HG03442 (cell line): ENCODE data around the gene DNAJB13.

Experiments used
- ATAC-seq: cut with Tn5 transposase; IDR thresholded peaks from one replicate; pipeline ENCODE4 v1.9.1; 2021; ENCODE audit warnings: mild to moderate bottlenecking, moderate library complexity; ENCODE audit not compliant: unreplicated experiment

The DNAJB13 gene

DNA sequence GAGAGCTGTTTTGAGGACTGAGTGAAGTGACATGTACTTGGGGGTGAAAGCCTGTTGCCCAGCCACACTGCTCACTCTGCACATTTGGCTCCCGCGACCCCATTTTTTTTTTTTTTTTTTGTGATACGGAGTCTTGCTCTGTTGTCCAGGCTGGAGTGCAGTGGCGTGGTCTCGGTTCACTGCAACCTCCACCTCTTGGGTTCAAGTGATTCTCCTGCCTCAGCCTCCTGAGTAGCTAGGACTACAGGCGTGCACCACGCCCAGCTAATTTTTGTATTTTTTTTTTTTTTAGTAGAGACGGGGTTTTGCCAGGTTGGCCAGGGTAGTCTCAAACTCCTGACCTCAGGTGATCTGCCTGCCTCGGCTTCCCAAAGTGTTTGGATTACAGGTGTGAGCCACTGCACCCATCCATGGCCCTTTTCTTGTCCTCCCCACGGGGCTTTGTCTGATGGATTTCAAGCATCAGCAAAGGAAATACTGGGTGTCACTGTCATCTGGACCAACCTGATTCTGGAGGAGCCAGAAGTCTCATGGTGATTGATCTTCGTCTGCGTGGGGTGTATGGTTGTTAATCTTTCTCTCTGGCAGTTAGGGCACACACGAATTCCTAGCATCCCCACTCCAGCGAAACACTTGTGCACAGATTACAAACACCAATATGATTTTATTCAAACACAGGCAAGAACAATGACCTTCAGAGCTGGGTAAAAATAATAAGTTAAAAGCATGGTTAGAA is 61.4 kb downstream of the DNAJB13 start:
- ATAC-seq: no peak

DNA sequence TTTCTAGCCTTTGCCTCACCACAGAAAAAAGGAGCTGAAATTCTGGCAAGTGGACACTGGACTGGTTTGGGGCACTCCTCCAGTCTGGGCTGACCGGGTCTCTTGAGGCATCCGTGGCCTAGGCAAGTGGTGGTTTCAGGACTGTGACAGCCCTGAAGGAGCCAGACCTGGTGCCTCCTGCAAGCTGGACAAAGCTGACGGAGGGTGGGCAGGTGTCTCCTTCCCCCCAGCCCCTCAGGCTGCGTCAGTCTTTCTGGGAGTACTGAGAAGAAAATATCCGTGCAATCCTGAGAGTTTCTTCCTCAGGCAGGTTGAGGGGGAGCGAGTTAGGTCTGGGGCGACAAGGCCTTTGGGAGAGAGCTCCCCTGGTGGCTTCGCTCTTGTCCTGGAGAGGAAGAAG is 62.3 kb downstream of the DNAJB13 start:
- ATAC-seq: no peak

DNA sequence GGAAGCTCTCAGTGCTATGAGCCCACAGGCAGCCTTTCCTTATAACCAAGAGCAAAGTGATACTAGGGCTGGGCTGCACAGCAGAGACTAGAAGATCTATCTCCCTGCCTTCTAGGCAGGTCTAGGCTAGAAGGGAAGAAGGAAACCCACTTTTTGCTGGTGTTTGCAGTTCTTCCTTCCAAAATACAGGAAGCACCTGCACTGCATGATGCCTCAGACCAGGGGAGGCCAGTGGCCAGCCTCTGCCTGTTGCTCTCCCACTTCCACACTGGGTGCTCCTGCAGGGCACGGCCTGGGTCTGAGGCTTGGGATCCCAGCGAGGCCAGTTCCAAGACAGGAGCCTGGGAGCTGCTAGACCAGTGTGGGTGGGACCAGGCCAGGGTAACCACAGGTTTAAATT is 64.1 kb downstream of the DNAJB13 start:
- no peak for ATAC-seq

DNA sequence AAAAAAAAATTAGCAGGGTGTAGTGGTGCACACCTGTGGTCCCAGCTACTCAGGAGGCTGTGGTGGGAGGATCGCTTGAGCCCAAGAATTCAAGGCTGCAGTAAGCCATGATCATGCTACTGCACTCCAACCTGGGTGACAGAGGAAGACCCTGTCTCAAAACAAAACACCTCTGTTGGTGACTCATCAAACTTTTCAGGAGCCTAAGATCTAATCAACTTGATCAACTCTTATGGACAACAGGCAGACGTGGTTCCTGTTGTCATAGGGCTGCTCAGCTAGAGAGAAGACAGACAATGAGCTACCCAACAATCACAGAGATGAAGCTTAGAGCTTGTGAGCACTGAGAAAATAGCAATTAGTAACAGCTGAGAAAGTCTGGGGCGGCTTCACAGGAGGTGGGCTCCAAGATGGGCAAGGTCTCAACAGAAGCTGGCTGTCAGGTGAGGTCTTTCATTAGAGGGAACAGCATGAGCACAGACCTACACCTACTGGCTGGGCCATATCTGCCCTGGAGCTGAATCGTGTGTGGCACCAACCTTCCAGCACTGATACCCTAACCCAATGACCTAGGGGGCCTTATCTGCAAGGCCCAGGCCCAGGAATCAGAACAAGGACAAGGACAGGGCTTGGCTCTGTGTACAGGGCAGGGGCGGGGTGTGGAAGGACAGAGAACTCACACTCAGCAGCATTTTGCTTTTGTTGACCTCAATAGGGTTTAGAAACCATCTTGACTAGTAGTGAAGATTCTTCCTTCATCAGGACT is 65.3 kb downstream of the DNAJB13 start:
- no peak for ATAC-seq

DNA sequence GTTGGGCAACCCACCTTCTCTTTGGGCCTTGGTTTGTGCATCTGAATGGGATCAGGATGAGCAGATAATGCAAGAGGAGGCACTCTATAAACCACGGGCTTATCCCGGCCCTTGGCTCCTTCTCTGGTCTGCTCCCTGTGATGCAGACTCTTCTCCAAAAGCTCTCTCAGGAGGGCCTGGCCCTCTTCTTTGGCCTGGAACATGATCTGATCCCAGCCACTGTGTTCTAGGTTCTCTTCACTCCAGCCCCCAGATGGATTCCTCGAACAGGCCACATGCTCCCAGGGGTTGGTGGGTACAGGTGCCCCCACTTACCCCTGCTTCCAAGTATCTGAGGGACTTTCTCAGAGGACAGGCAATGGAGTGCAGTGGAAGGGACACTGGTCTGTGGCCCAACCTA is 66.8 kb downstream of the DNAJB13 start:
- no peak for ATAC-seq

DNA sequence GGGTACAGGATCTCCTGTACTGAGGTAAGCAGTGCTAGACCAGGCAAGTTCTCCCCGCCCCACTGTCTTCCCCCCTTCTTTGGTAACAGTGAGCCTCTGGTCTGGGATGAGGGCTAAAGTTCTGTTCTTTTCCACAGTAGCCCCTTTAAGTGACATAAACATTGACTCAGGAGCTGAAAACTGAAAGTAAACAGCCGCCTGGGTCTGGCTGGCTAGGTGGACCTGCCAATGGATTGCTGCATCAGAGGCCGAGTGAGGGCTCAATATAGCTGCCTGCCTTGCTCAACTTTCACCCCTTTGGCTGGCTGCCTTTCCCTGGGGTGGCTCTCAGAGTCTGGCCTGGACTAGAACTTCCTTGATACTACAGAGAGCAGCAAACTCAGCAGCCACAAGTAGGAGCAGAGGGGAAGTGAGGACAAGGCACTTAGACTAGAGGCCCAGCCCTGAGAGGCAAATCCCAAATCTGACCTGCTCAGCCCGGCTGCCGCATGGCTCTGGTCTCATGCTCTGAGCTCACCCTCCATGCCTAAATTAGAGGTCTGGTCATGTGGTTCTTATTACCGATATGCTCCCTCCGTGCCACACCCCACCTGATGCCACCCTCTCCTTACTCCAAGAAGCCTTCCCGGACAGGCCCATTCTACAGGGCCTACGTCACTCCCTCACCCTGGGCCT is 67.6 kb downstream of the DNAJB13 start:
- no peak for ATAC-seq

DNA sequence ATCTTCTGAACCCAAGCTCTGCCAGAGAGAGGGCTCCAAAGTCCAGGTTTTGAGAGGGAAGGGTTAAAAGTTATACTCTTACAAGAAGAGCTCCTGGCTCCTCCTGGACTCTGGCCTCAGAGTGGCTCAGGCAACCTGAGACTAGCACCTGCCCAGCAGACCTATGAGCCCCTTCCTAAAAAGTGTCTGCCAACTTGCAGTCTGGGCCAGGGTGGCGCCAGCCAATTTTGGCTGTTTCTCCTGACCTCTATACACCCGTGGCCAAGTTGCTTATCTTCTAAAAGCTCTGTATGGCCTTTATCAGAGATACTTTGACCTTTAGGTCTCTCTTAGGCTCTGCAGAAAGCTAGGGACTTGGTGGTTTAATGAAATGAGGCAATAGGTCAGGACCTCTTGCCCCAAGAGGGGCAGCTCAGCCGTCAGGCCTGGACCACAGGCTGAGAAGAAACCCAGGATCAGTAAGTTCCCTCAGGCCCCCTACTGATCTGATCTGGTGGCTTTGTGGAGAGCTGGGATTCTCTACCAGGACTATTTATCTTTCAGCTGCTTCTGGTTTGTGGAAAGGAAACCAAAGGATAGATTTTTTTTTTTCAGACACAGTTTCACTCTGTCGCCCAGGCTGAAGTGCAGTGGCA is 68.4 kb downstream of the DNAJB13 start:
- ATAC-seq: no peak

DNA sequence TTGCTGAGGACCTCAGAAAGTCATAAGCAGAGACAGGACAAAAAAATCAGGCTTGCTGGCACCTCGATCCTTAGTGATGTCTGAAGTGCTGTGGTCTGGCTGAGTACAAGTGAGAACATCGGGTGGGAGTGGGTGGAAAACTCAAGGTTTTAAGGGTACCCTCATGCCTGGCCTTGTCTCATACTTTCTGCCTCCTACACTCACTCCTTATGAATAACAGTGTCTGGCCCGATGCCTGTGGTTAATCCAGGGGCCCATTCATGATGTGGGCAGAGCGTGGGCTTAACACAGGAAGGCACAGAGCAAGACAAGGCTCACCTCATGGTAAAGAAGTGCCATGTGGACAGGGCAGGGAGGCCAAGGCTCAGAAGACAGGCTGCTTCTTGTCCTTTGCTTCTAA is 69.0 kb downstream of the DNAJB13 start:
- no peak for ATAC-seq
